Measurements from ENCODE around the gene KATNIP.

Gene KATNIP

DNA sequence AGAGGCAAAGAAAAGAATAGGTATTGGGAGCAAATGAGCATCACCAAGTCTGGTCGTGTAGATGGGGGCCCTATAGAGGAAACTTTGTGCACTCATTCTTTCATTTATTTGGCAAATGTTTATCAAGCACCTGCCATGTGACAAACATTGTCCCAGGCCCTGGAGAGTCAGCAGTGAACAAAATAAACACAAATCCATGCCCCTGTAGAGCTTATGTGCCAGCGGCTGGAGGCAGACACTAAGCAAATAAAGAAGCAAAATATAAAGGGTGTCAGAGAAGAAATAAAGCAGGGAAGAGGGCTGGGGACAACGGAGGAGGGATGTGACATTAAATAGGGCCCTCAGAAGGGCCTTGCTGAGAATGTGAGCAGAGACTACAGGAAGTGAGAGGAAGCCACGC, 45.5 kb downstream of the KATNIP start:
- H3K4me3 ChIP-seq (ENCODE audit: low read depth, low read length) = no peak overlapping the region
- TF ChIP-seq, protein P1, sequence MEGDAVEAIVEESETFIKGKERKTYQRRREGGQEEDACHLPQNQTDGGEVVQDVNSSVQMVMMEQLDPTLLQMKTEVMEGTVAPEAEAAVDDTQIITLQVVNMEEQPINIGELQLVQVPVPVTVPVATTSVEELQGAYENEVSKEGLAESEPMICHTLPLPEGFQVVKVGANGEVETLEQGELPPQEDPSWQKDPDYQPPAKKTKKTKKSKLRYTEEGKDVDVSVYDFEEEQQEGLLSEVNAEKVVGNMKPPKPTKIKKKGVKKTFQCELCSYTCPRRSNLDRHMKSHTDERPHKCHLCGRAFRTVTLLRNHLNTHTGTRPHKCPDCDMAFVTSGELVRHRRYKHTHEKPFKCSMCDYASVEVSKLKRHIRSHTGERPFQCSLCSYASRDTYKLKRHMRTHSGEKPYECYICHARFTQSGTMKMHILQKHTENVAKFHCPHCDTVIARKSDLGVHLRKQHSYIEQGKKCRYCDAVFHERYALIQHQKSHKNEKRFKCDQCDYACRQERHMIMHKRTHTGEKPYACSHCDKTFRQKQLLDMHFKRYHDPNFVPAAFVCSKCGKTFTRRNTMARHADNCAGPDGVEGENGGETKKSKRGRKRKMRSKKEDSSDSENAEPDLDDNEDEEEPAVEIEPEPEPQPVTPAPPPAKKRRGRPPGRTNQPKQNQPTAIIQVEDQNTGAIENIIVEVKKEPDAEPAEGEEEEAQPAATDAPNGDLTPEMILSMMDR (IDR thresholded peaks at IDR 0.05; ENCODE audit: low read depth, low read length) = no peak

GRCh38 chr16:27595993-27596392, 46.0 kb downstream of the KATNIP start:
- TF ChIP-seq, protein P1 (IDR thresholded peaks at IDR 0.05; ENCODE audit: low read depth, low read length) = no peak

DNA sequence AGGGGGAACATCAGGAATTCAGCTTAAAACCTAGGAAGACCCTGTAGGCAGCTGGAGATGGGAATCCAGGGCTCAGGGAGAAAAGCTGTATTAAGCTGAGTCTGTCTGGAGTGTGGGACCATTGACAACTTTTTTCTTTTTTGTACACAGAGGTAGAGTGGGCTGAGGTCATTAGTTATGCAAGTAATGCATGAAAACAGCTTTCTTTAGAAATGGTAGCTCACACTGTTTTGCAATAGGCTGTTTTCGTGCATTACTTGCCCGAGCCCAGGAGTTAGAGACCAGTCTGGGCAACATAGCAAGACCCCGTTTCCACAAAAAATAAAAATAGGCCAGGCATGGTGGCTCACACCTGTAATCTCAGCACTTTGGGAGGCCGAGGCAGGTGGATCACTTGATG, 46.5 kb downstream of the KATNIP start:
- H3K4me3 ChIP-seq (ENCODE audit: low read depth, low read length) = no peak overlapping the region
- TF ChIP-seq, protein P1 (IDR thresholded peaks at IDR 0.05; ENCODE audit: low read depth, low read length) = no peak

More at GRCh38 chr16:27595993-27596392, 46.0 kb downstream of the KATNIP start:
- H3K4me3 ChIP-seq (ENCODE audit: low read depth, low read length) = no peak overlapping the region

DNA sequence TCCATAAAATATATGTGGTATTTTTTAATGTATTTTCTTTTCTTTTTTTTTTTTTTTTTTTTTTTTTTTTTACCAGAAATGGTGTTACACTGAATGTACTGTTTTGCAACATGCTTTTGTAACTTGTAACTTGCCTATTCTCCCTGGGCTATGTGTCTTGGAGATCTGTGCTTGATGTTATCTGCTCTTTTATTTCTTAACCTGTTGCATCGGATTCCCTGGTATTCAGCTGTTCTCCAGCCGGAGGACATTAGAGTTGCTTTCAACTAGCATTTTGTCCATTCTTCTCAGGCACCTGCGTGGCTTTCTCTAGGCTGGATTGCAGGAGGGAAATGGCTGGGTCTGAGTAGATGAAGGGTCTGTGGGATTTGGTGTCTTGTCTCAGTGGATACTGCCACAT, 47.4 kb downstream of the KATNIP start:
- TF ChIP-seq, protein P1 (IDR thresholded peaks at IDR 0.05; ENCODE audit: low read depth, low read length) = no peak
- no peak overlapping the region for H3K4me3 ChIP-seq (ENCODE audit: low read depth, low read length)

- TF ChIP-seq, protein P1 (IDR thresholded peaks at IDR 0.05; ENCODE audit: low read depth, low read length) = no peak
Observed at GRCh38 chr16:27598220-27598619, 48.3 kb downstream of the KATNIP start.

GRCh38 chr16:27598931-27599565, 49.1 kb downstream of the KATNIP start:
- no peak overlapping the region for H3K4me3 ChIP-seq (ENCODE audit: low read depth, low read length)
- TF ChIP-seq, protein P1 (IDR thresholded peaks at IDR 0.05; ENCODE audit: low read depth, low read length) = no peak

More at GRCh38 chr16:27598220-27598619, 48.3 kb downstream of the KATNIP start:
- H3K4me3 ChIP-seq (ENCODE audit: low read depth, low read length) = no peak overlapping the region

DNA sequence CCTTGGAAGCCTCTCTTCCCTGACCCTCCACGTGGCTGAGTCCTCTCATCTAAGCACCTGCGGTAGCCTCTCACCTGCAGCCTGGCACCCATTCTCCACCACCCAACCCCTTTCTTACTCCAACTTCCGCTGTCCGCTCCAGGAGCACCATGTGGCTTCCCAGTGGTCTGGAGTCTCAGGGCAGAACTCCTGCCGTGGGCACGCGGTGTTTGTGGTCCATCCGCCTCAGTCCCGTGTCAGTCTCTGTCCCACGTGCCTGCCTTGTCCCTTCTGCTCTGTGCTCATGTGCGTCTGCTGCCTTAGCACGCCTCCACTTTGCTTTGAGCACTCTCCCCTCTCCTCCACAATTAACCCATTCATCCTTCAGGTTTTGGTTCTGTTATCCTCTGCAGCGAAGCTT, 49.7 kb downstream of the KATNIP start:
- TF ChIP-seq, protein P1 (IDR thresholded peaks at IDR 0.05; ENCODE audit: low read depth, low read length) = no peak
- H3K4me3 ChIP-seq (ENCODE audit: low read depth, low read length) = no peak overlapping the region
